ENCODE data around the gene CYFIP2. TPM values are rescaled to one million over a fixed set of nuclear protein-coding genes. Genes with fewer than 3 reads are reported as not detected.

CYFIP2 gene
- total and polyA plus RNA-seq, 7 experiments from 2014 or later, result 386 to 755 (median 431) TPM

GRCh38 chr5:157300564-157300963 lies 34.6 kb downstream of the CYFIP2 start:
- no peak for ATAC-seq
- Histone ChIP-seq H3K4me1 (ENCODE audit: control insufficient read depth in 2 of 2, insufficient read depth in 2 of 2, low read length in 2 of 2) (peaks cover 21 to 24% of the 10 kb centered on the region in 2 donors), H3K36me3 (ENCODE audit: control insufficient read depth in 2 of 3, insufficient read depth in 3 of 3, low read length in 3 of 3) (peaks cover 18 to 76% (median 33%) of the 10 kb centered on the region in 3 experiments), H3K27me3 (ENCODE audit: control insufficient read depth in 2 of 2, insufficient read depth in 2 of 2, low read length in 2 of 2) (no peaks in the 10 kb centered on the region), H3K27ac (ENCODE audit: low read depth, low read length) (peak overlapping the region; percentile 11), H3K4me3 (ENCODE audit: low read length) (no peak overlapping the region), H3K9me3 (ENCODE audit: control insufficient read depth in 2 of 3, low read length in 3 of 3) (no peaks in the 10 kb centered on the region)
- ChIA-PET POLR2A (interaction anchor here (0.9 to 3.2 kb wide), 4 partner anchors 15 to 70 kb away, joined by 3 to 12 read pairs (median 3); no protein-coding TSS in a partner anchor), CTCF (interaction anchor here (0.7 to 0.9 kb wide), 2 partner anchors 12 to 162 kb away, joined by 3 read pairs; no protein-coding TSS in a partner anchor)
- Mint-ChIP-seq H3K4me3 (no peak overlapping the region), H3K27ac (peak overlapping the region in 6 of 9 donors; percentile 10 to 97 (median 89)), H3K27me3 (no peaks in the 10 kb centered on the region), H3K4me1 (peaks cover 23 to 55% (median 47%) of the 10 kb centered on the region in 7 donors), H3K36me3 (peaks cover 26 to 56% (median 49%) of the 10 kb centered on the region in 5 donors), H3K9me3 (no peaks in the 10 kb centered on the region)
- no peak for DNase-seq
- intact Hi-C loops (cut with micrococcal nuclease), result loop anchor here in 1 of 2 donors (10.0 kb wide), 1 partner anchor 386 kb away; no protein-coding TSS in a partner anchor

- Histone ChIP-seq H3K27ac (ENCODE audit: low read depth, low read length) (peak overlapping the region; percentile 11), H3K36me3 (ENCODE audit: control insufficient read depth in 2 of 3, insufficient read depth in 3 of 3, low read length in 3 of 3) (peaks cover 16 to 71% (median 29%) of the 10 kb centered on the region in 3 experiments), H3K4me1 (ENCODE audit: control insufficient read depth in 2 of 2, insufficient read depth in 2 of 2, low read length in 2 of 2) (peaks cover 24 to 29% of the 10 kb centered on the region in 2 donors), H3K4me3 (ENCODE audit: low read length) (no peak overlapping the region), H3K27me3 (ENCODE audit: control insufficient read depth in 2 of 2, insufficient read depth in 2 of 2, low read length in 2 of 2) (no peaks in the 10 kb centered on the region), H3K9me3 (ENCODE audit: control insufficient read depth in 2 of 3, low read length in 3 of 3) (no peaks in the 10 kb centered on the region)
- ChIA-PET CTCF (no interaction called here), POLR2A (interaction anchor here (0.9 to 1.1 kb wide), 4 partner anchors 16 to 97 kb away, joined by 3 read pairs; no protein-coding TSS in a partner anchor)
- H3K9me3 Mint-ChIP-seq, result no peaks in the 10 kb centered on the region
- DNase-seq (no peak), ATAC-seq (no peak)
- peaks cover 28 to 55% (median 49%) of the 10 kb centered on the region in 7 donors for H3K4me1 Mint-ChIP-seq
- peaks cover 30 to 58% (median 50%) of the 10 kb centered on the region in 5 donors for H3K36me3 Mint-ChIP-seq
- H3K4me3 Mint-ChIP-seq, result no peak overlapping the region
- H3K27ac Mint-ChIP-seq, result peak overlapping the region; percentile 48 to 97 (median 83)
- no peaks in the 10 kb centered on the region for H3K27me3 Mint-ChIP-seq
- intact Hi-C loops (cut with micrococcal nuclease), result loop anchor here in 1 of 2 donors (10.0 kb wide), 1 partner anchor 386 kb away; no protein-coding TSS in a partner anchor
Measured at GRCh38 chr5:157301066-157301465, 35.1 kb downstream of the CYFIP2 start.

- Mint-ChIP-seq H3K4me1 (peaks cover 44 to 67% (median 60%) of the 10 kb centered on the region in 7 donors), H3K4me3 (peak overlapping the region in 4 of 10 donors; percentile 77 to 81 (median 80)), H3K27me3 (no peaks in the 10 kb centered on the region), H3K36me3 (peaks cover 26 to 54% (median 46%) of the 10 kb centered on the region in 5 donors), H3K27ac (peak overlapping the region; percentile 83 to 97 (median 94)), H3K9me3 (no peaks in the 10 kb centered on the region)
- Histone ChIP-seq H3K9me3 (ENCODE audit: control insufficient read depth in 2 of 3, low read length in 3 of 3) (no peaks in the 10 kb centered on the region), H3K36me3 (ENCODE audit: control insufficient read depth in 2 of 3, insufficient read depth in 3 of 3, low read length in 3 of 3) (peaks cover 11 to 60% (median 17%) of the 10 kb centered on the region in 3 experiments), H3K27me3 (ENCODE audit: control insufficient read depth in 2 of 2, insufficient read depth in 2 of 2, low read length in 2 of 2) (no peaks in the 10 kb centered on the region), H3K27ac (ENCODE audit: low read depth, low read length) (peak overlapping the region; percentile 62), H3K4me1 (ENCODE audit: control insufficient read depth in 2 of 2, insufficient read depth in 2 of 2, low read length in 2 of 2) (peaks cover 44 to 48% of the 10 kb centered on the region in 2 donors), H3K4me3 (ENCODE audit: low read length) (no peak overlapping the region)
- CTCF ChIA-PET, result interaction anchor here (0.9 to 2.5 kb wide), 11 partner anchors 12 to 154 kb away, joined by 3 to 26 read pairs (median 4); no protein-coding TSS in a partner anchor
- intact Hi-C loops (cut with micrococcal nuclease), result loop anchor here (1.0 to 10.0 kb wide), 8 partner anchors 9 to 388 kb away; partner anchors contain the start of gene CYFIP2 (in 1 of the 2)
- DNase-seq, result no peak
- POLR2A ChIA-PET, result interaction anchor here (0.8 to 5.8 kb wide), 21 partner anchors 9 to 578 kb away, joined by 3 to 56 read pairs (median 5); partner anchors contain the start of genes CYFIP2 and MED7
- ATAC-seq, result no peak
Measured at GRCh38 chr5:157303023-157303422, 37.1 kb downstream of the CYFIP2 start.

GRCh38 chr5:157303667-157304327 lies 37.9 kb downstream of the CYFIP2 start:
- Histone ChIP-seq H3K27ac (ENCODE audit: low read depth, low read length) (peak overlapping the region; percentile 62), H3K27me3 (ENCODE audit: control insufficient read depth in 2 of 2, insufficient read depth in 2 of 2, low read length in 2 of 2) (no peaks in the 10 kb centered on the region), H3K4me3 (ENCODE audit: low read length) (peak overlapping the region; percentile 50), H3K9me3 (ENCODE audit: control insufficient read depth in 2 of 3, low read length in 3 of 3) (no peaks in the 10 kb centered on the region), H3K36me3 (ENCODE audit: control insufficient read depth in 2 of 3, insufficient read depth in 3 of 3, low read length in 3 of 3) (peaks cover 5 to 62% (median 14%) of the 10 kb centered on the region in 3 experiments), H3K4me1 (ENCODE audit: control insufficient read depth in 2 of 2, insufficient read depth in 2 of 2, low read length in 2 of 2) (peaks cover 51 to 56% of the 10 kb centered on the region in 2 donors)
- DNase-seq (peak; percentile 38 to 79 (median 67)), ATAC-seq (peak; percentile 80)
- H3K27me3 Mint-ChIP-seq, result no peaks in the 10 kb centered on the region
- peaks cover 48 to 74% (median 65%) of the 10 kb centered on the region in 7 donors for H3K4me1 Mint-ChIP-seq
- ChIA-PET POLR2A (interaction anchor here (0.6 to 5.8 kb wide), 25 partner anchors 9 to 579 kb away, joined by 3 to 56 read pairs (median 5); partner anchors contain the start of genes CYFIP2, ITK and MED7), CTCF (interaction anchor here (0.6 to 2.5 kb wide), 25 partner anchors 11 to 439 kb away, joined by 3 to 26 read pairs (median 3); no protein-coding TSS in a partner anchor)
- peak overlapping the region; percentile 71 to 89 (median 82) for H3K4me3 Mint-ChIP-seq
- peaks cover 22 to 54% (median 42%) of the 10 kb centered on the region in 5 donors for H3K36me3 Mint-ChIP-seq
- intact Hi-C loops (cut with micrococcal nuclease), result loop anchor here (1.0 to 10.0 kb wide), 10 partner anchors 9 to 389 kb away; partner anchors contain the start of gene CYFIP2 (in 1 of the 2)
- no peaks in the 10 kb centered on the region for H3K9me3 Mint-ChIP-seq
- peak overlapping the region; percentile 83 to 97 (median 94) for H3K27ac Mint-ChIP-seq

DNA sequence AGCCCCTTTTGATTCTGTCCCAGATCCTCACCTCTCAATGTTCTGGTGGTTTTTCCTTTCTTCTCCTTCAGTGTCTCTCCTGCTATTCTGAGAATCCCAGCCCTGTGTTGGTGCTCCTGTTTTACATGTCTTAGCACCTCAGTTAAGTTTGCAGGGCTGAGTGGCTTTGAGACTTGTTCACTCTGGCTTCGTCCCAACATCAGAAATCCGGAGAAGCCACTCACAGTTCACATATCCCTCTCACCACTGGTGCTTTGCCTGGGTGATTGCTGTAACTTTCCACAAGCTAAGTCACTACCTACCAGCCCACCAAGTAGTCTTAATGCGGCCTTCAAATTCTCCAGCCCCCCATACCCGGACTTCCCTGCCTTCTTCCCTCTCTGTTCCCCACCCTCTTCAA lies 40.2 kb downstream of the CYFIP2 start:
- peak overlapping the region; percentile 6 for H3K4me3 ChIP-seq (ENCODE audit: low read length)
- no peaks in the 10 kb centered on the region for H3K9me3 ChIP-seq (ENCODE audit: control insufficient read depth in 2 of 3, low read length in 3 of 3)
- intact Hi-C loops (cut with micrococcal nuclease), result loop anchor here in 1 of 2 donors (10.0 kb wide), 1 partner anchor 391 kb away; no protein-coding TSS in a partner anchor
- peaks cover 61 to 65% of the 10 kb centered on the region in 2 donors for H3K4me1 ChIP-seq (ENCODE audit: control insufficient read depth in 2 of 2, insufficient read depth in 2 of 2, low read length in 2 of 2)
- Mint-ChIP-seq H3K9me3 (no peaks in the 10 kb centered on the region), H3K4me1 (peaks cover 51 to 90% (median 78%) of the 10 kb centered on the region in 7 donors), H3K27me3 (no peaks in the 10 kb centered on the region), H3K4me3 (peak overlapping the region; percentile 71 to 89 (median 82)), H3K27ac (peak overlapping the region; percentile 83 to 97 (median 94)), H3K36me3 (peaks cover 15 to 58% (median 46%) of the 10 kb centered on the region in 5 donors)
- peaks cover 3 to 61% (median 11%) of the 10 kb centered on the region in 3 experiments for H3K36me3 ChIP-seq (ENCODE audit: control insufficient read depth in 2 of 3, insufficient read depth in 3 of 3, low read length in 3 of 3)
- H3K27ac ChIP-seq (ENCODE audit: low read depth, low read length), result peak overlapping the region; percentile 62
- ATAC-seq, result no peak
- no peak for DNase-seq
- ChIA-PET CTCF (interaction anchor here (0.6 to 4.4 kb wide), 4 partner anchors 11 to 157 kb away, joined by 3 to 28 read pairs (median 4); no protein-coding TSS in a partner anchor), POLR2A (interaction anchor here (0.6 to 5.8 kb wide), 10 partner anchors 10 to 163 kb away, joined by 3 to 59 read pairs (median 5); partner anchors contain the start of genes CYFIP2 and MED7)
- H3K27me3 ChIP-seq (ENCODE audit: control insufficient read depth in 2 of 2, insufficient read depth in 2 of 2, low read length in 2 of 2), result no peaks in the 10 kb centered on the region
